ENCODE data around the gene CCSER1.

The CCSER1 gene

GRCh38 chr4:90582087-90582486, 454.9 kb downstream of the CCSER1 start:
- in situ Hi-C loops (cut with HindIII; ENCODE audit: low pct_ligation_motif_present, low pct_unique_long_range_greater_than_20kb, low sequenced_read_pairs) = no loop called here
- no peak for DNase-seq

GRCh38 chr4:90584051-90584450, 456.9 kb downstream of the CCSER1 start:
- in situ Hi-C loops (cut with HindIII; ENCODE audit: low pct_ligation_motif_present, low pct_unique_long_range_greater_than_20kb, low sequenced_read_pairs) = no loop called here

GRCh38 chr4:90585961-90586360, 458.8 kb downstream of the CCSER1 start:
- DNase-seq = no peak

More at GRCh38 chr4:90584051-90584450, 456.9 kb downstream of the CCSER1 start:
- no peak for DNase-seq

GRCh38 chr4:90586799-90587198, 459.6 kb downstream of the CCSER1 start:
- in situ Hi-C loops (cut with HindIII; ENCODE audit: low pct_ligation_motif_present, low pct_unique_long_range_greater_than_20kb, low sequenced_read_pairs) = no loop called here
- no peak for DNase-seq

More at GRCh38 chr4:90585961-90586360, 458.8 kb downstream of the CCSER1 start:
- in situ Hi-C loops (cut with HindIII; ENCODE audit: low pct_ligation_motif_present, low pct_unique_long_range_greater_than_20kb, low sequenced_read_pairs) = no loop called here

- in situ Hi-C loops (cut with HindIII; ENCODE audit: low pct_ligation_motif_present, low pct_unique_long_range_greater_than_20kb, low sequenced_read_pairs) = no loop called here
- no peak for DNase-seq
Observed at GRCh38 chr4:90597927-90598326, 470.7 kb downstream of the CCSER1 start.

- in situ Hi-C loops (cut with HindIII; ENCODE audit: low pct_ligation_motif_present, low pct_unique_long_range_greater_than_20kb, low sequenced_read_pairs) = no loop called here
- DNase-seq = no peak
Observed at GRCh38 chr4:90598741-90599140, 471.5 kb downstream of the CCSER1 start.

GRCh38 chr4:90602726-90603125, 475.5 kb downstream of the CCSER1 start:
- in situ Hi-C loops (cut with HindIII; ENCODE audit: low pct_ligation_motif_present, low pct_unique_long_range_greater_than_20kb, low sequenced_read_pairs) = no loop called here
- DNase-seq = no peak

GRCh38 chr4:90603540-90603939, 476.3 kb downstream of the CCSER1 start:
- DNase-seq = no peak
- in situ Hi-C loops (cut with HindIII; ENCODE audit: low pct_ligation_motif_present, low pct_unique_long_range_greater_than_20kb, low sequenced_read_pairs) = no loop called here

GRCh38 chr4:90606781-90607180, 479.6 kb downstream of the CCSER1 start:
- no peak for DNase-seq
- in situ Hi-C loops (cut with HindIII; ENCODE audit: low pct_ligation_motif_present, low pct_unique_long_range_greater_than_20kb, low sequenced_read_pairs) = no loop called here

- in situ Hi-C loops (cut with HindIII; ENCODE audit: low pct_ligation_motif_present, low pct_unique_long_range_greater_than_20kb, low sequenced_read_pairs) = no loop called here
- DNase-seq = no peak
Observed at GRCh38 chr4:90614371-90614770, 487.2 kb downstream of the CCSER1 start.

- in situ Hi-C loops (cut with HindIII; ENCODE audit: low pct_ligation_motif_present, low pct_unique_long_range_greater_than_20kb, low sequenced_read_pairs) = no loop called here
Observed at GRCh38 chr4:90621080-90621479, 493.9 kb downstream of the CCSER1 start.

GRCh38 chr4:90624781-90625180, 497.6 kb downstream of the CCSER1 start:
- in situ Hi-C loops (cut with HindIII; ENCODE audit: low pct_ligation_motif_present, low pct_unique_long_range_greater_than_20kb, low sequenced_read_pairs) = no loop called here
- no peak for DNase-seq

More at GRCh38 chr4:90621080-90621479, 493.9 kb downstream of the CCSER1 start:
- DNase-seq = no peak

GRCh38 chr4:90641861-90642599, 514.8 kb downstream of the CCSER1 start:
- DNase-seq = no peak
- in situ Hi-C loops (cut with HindIII; ENCODE audit: low pct_ligation_motif_present, low pct_unique_long_range_greater_than_20kb, low sequenced_read_pairs) = no loop called here

GRCh38 chr4:90643156-90643555, 516.0 kb downstream of the CCSER1 start:
- in situ Hi-C loops (cut with HindIII; ENCODE audit: low pct_ligation_motif_present, low pct_unique_long_range_greater_than_20kb, low sequenced_read_pairs) = no loop called here
- no peak for DNase-seq

- no peak for DNase-seq
- in situ Hi-C loops (cut with HindIII; ENCODE audit: low pct_ligation_motif_present, low pct_unique_long_range_greater_than_20kb, low sequenced_read_pairs) = no loop called here
Observed at GRCh38 chr4:90648311-90648710, 521.1 kb downstream of the CCSER1 start.

- in situ Hi-C loops (cut with HindIII; ENCODE audit: low pct_ligation_motif_present, low pct_unique_long_range_greater_than_20kb, low sequenced_read_pairs) = no loop called here
- DNase-seq = no peak
Observed at GRCh38 chr4:90648791-90649190, 521.6 kb downstream of the CCSER1 start.

- in situ Hi-C loops (cut with HindIII; ENCODE audit: low pct_ligation_motif_present, low pct_unique_long_range_greater_than_20kb, low sequenced_read_pairs) = no loop called here
- DNase-seq = no peak
Observed at GRCh38 chr4:90660672-90661071, 533.5 kb downstream of the CCSER1 start.

- in situ Hi-C loops (cut with HindIII; ENCODE audit: low pct_ligation_motif_present, low pct_unique_long_range_greater_than_20kb, low sequenced_read_pairs) = no loop called here
- no peak for DNase-seq
Observed at GRCh38 chr4:90670183-90670582, 543.0 kb downstream of the CCSER1 start.

GRCh38 chr4:90689739-90690138, 562.5 kb downstream of the CCSER1 start:
- no peak for DNase-seq
- in situ Hi-C loops (cut with HindIII; ENCODE audit: low pct_ligation_motif_present, low pct_unique_long_range_greater_than_20kb, low sequenced_read_pairs) = no loop called here

- DNase-seq = no peak
Observed at GRCh38 chr4:90695411-90695810, 568.2 kb downstream of the CCSER1 start.

More at GRCh38 chr4:90695411-90695810, 568.2 kb downstream of the CCSER1 start:
- in situ Hi-C loops (cut with HindIII; ENCODE audit: low pct_ligation_motif_present, low pct_unique_long_range_greater_than_20kb, low sequenced_read_pairs) = no loop called here

Measured in ACHN (cell line).